ENCODE data around the gene NNAT. TPM values are rescaled to one million over a fixed set of nuclear protein-coding genes. Genes with fewer than 3 reads are reported as not detected.

Gene NNAT
- total and polyA plus RNA-seq, 5 donors from 2014 or later, result not detected

GRCh38 chr20:37526238-37526838 lies 5.3 kb downstream of the NNAT start:
- Mint-ChIP-seq H3K27ac (peak overlapping the region; percentile 98 to 100 (median 100)), H3K36me3 (peaks cover 5% of the 10 kb centered on the region), H3K9me3 (peaks cover 0 to 2% (median 0%) of the 10 kb centered on the region in 7 donors), H3K27me3 (no peaks in the 10 kb centered on the region), H3K4me1 (peaks cover 0 to 66% (median 37%) of the 10 kb centered on the region in 4 donors), H3K4me3 (peak overlapping the region; percentile 86 to 92 (median 90))
- H3K27ac ChIP-seq (ENCODE audit: insufficient read depth, low read length, poor library complexity, severe bottlenecking), result no peak overlapping the region
- DNase-seq, result peak in 1 of 3 donors; percentile 16
- H3K27me3 ChIP-seq (ENCODE audit: control insufficient read depth, insufficient read depth, low read length), result no peaks in the 10 kb centered on the region
- peaks cover 44% of the 10 kb centered on the region for H3K4me1 ChIP-seq (ENCODE audit: control insufficient read depth, insufficient read depth, low read length, poor library complexity, severe bottlenecking)
- H3K36me3 ChIP-seq (ENCODE audit: control insufficient read depth, insufficient read depth, low read length), result no peaks in the 10 kb centered on the region
- peak overlapping the region; percentile 84 for H3K4me3 ChIP-seq (ENCODE audit: low read depth, low read length)
- ATAC-seq (ENCODE audit: low read depth in 2 of 2), result no peak
- no peaks in the 10 kb centered on the region for H3K9me3 ChIP-seq (ENCODE audit: control insufficient read depth in 2 of 2, low read length in 2 of 2)

GRCh38 chr20:37526839-37527637 lies 6.0 kb downstream of the NNAT start:
- no peaks in the 10 kb centered on the region for H3K27me3 Mint-ChIP-seq
- peaks cover 5% of the 10 kb centered on the region for H3K36me3 Mint-ChIP-seq
- Histone ChIP-seq H3K27ac (ENCODE audit: insufficient read depth, low read length, poor library complexity, severe bottlenecking) (peak overlapping the region; percentile 98), H3K4me1 (ENCODE audit: control insufficient read depth, insufficient read depth, low read length, poor library complexity, severe bottlenecking) (peaks cover 44% of the 10 kb centered on the region), H3K4me3 (ENCODE audit: low read depth, low read length) (peak overlapping the region; percentile 84), H3K27me3 (ENCODE audit: control insufficient read depth, insufficient read depth, low read length) (no peaks in the 10 kb centered on the region), H3K36me3 (ENCODE audit: control insufficient read depth, insufficient read depth, low read length) (no peaks in the 10 kb centered on the region), H3K9me3 (ENCODE audit: control insufficient read depth in 2 of 2, low read length in 2 of 2) (no peaks in the 10 kb centered on the region)
- H3K9me3 Mint-ChIP-seq, result peaks cover 0 to 2% (median 0%) of the 10 kb centered on the region in 7 donors
- H3K27ac Mint-ChIP-seq, result peak overlapping the region; percentile 98 to 100 (median 100)
- peaks cover 0 to 60% (median 35%) of the 10 kb centered on the region in 4 donors for H3K4me1 Mint-ChIP-seq
- peak overlapping the region; percentile 86 to 92 (median 90) for H3K4me3 Mint-ChIP-seq
- DNase-seq, result no peak
- ATAC-seq (ENCODE audit: low read depth in 2 of 2), result no peak

GRCh38 chr20:37527638-37528445 lies 6.8 kb downstream of the NNAT start, which contains the start of gene BLCAP:
TSS of gene BLCAP (minus strand) at chr20:37527876. CDS start at chr20:37519174, 8,702 bp downstream.
- H3K4me1 Mint-ChIP-seq, result peaks cover 0 to 60% (median 35%) of the 10 kb centered on the region in 4 donors
- no peaks in the 10 kb centered on the region for H3K9me3 ChIP-seq (ENCODE audit: control insufficient read depth in 2 of 2, low read length in 2 of 2)
- peak within 1 kb of the TSS; percentile 86 to 92 (median 90) for H3K4me3 Mint-ChIP-seq
- H3K27me3 Mint-ChIP-seq, result no peaks in the 10 kb centered on the region
- ATAC-seq (ENCODE audit: low read depth in 2 of 2) (peak; percentile 89 to 91), DNase-seq (peak; percentile 91 to 97 (median 93))
- H3K9me3 Mint-ChIP-seq, result peaks cover 0 to 2% (median 0%) of the 10 kb centered on the region in 7 donors
- H3K4me3 ChIP-seq (ENCODE audit: low read depth, low read length), result peak within 1 kb of the TSS; percentile 84
- H3K4me1 ChIP-seq (ENCODE audit: control insufficient read depth, insufficient read depth, low read length, poor library complexity, severe bottlenecking), result peaks cover 44% of the 10 kb centered on the region
- H3K27me3 ChIP-seq (ENCODE audit: control insufficient read depth, insufficient read depth, low read length), result no peaks in the 10 kb centered on the region
- H3K36me3 Mint-ChIP-seq, result peaks cover 5% of the 10 kb centered on the region
- no peaks in the 10 kb centered on the region for H3K36me3 ChIP-seq (ENCODE audit: control insufficient read depth, insufficient read depth, low read length)
- H3K27ac Mint-ChIP-seq, result peak within 1 kb of the TSS; percentile 98 to 100 (median 100)
- peak within 1 kb of the TSS; percentile 98 for H3K27ac ChIP-seq (ENCODE audit: insufficient read depth, low read length, poor library complexity, severe bottlenecking)

GRCh38 chr20:37528446-37529213 lies 7.6 kb downstream of the NNAT start:
- peaks cover 42% of the 10 kb centered on the region for H3K4me1 ChIP-seq (ENCODE audit: control insufficient read depth, insufficient read depth, low read length, poor library complexity, severe bottlenecking)
- Mint-ChIP-seq H3K27ac (peak overlapping the region; percentile 2 to 100 (median 98)), H3K4me3 (peak overlapping the region; percentile 86 to 92 (median 90)), H3K27me3 (no peaks in the 10 kb centered on the region), H3K4me1 (peaks cover 0 to 52% (median 30%) of the 10 kb centered on the region in 4 donors), H3K9me3 (peaks cover 0 to 2% (median 0%) of the 10 kb centered on the region in 7 donors), H3K36me3 (no peaks in the 10 kb centered on the region)
- H3K9me3 ChIP-seq (ENCODE audit: control insufficient read depth in 2 of 2, low read length in 2 of 2), result no peaks in the 10 kb centered on the region
- no peaks in the 10 kb centered on the region for H3K27me3 ChIP-seq (ENCODE audit: control insufficient read depth, insufficient read depth, low read length)
- H3K4me3 ChIP-seq (ENCODE audit: low read depth, low read length), result peak overlapping the region; percentile 81
- H3K36me3 ChIP-seq (ENCODE audit: control insufficient read depth, insufficient read depth, low read length), result no peaks in the 10 kb centered on the region
- DNase-seq (no peak), ATAC-seq (ENCODE audit: low read depth in 2 of 2) (no peak)
- peak overlapping the region; percentile 98 for H3K27ac ChIP-seq (ENCODE audit: insufficient read depth, low read length, poor library complexity, severe bottlenecking)

- H3K36me3 ChIP-seq (ENCODE audit: control insufficient read depth, insufficient read depth, low read length), result no peaks in the 10 kb centered on the region
- no peak for ATAC-seq (ENCODE audit: low read depth in 2 of 2)
- no peaks in the 10 kb centered on the region for H3K27me3 ChIP-seq (ENCODE audit: control insufficient read depth, insufficient read depth, low read length)
- peak overlapping the region in 3 of 4 donors; percentile 72 to 91 (median 86) for H3K4me3 Mint-ChIP-seq
- no peaks in the 10 kb centered on the region for H3K36me3 Mint-ChIP-seq
- H3K9me3 ChIP-seq (ENCODE audit: control insufficient read depth in 2 of 2, low read length in 2 of 2), result no peaks in the 10 kb centered on the region
- peak overlapping the region in 2 of 3 donors; percentile 72 to 98 for H3K27ac Mint-ChIP-seq
- H3K4me1 Mint-ChIP-seq, result peaks cover 0 to 44% (median 30%) of the 10 kb centered on the region in 4 donors
- no peak for DNase-seq
- peaks cover 0 to 2% (median 0%) of the 10 kb centered on the region in 7 donors for H3K9me3 Mint-ChIP-seq
- peaks cover 3% of the 10 kb centered on the region for H3K27me3 Mint-ChIP-seq
- no peak overlapping the region for H3K27ac ChIP-seq (ENCODE audit: insufficient read depth, low read length, poor library complexity, severe bottlenecking)
- H3K4me1 ChIP-seq (ENCODE audit: control insufficient read depth, insufficient read depth, low read length, poor library complexity, severe bottlenecking), result peaks cover 35% of the 10 kb centered on the region
- no peak overlapping the region for H3K4me3 ChIP-seq (ENCODE audit: low read depth, low read length)
These were observed 8.3 kb downstream of the NNAT start for GRCh38 chr20:37529214-37529967.

- DNase-seq (no peak), ATAC-seq (ENCODE audit: low read depth in 2 of 2) (no peak)
- Histone ChIP-seq H3K27me3 (ENCODE audit: control insufficient read depth, insufficient read depth, low read length) (no peaks in the 10 kb centered on the region), H3K36me3 (ENCODE audit: control insufficient read depth, insufficient read depth, low read length) (no peaks in the 10 kb centered on the region), H3K9me3 (ENCODE audit: control insufficient read depth in 2 of 2, low read length in 2 of 2) (no peaks in the 10 kb centered on the region), H3K4me1 (ENCODE audit: control insufficient read depth, insufficient read depth, low read length, poor library complexity, severe bottlenecking) (peaks cover 29% of the 10 kb centered on the region), H3K4me3 (ENCODE audit: low read depth, low read length) (no peak overlapping the region), H3K27ac (ENCODE audit: insufficient read depth, low read length, poor library complexity, severe bottlenecking) (no peak overlapping the region)
- Mint-ChIP-seq H3K9me3 (peaks cover 0 to 2% (median 0%) of the 10 kb centered on the region in 7 donors), H3K27ac (no peak overlapping the region), H3K4me3 (peak overlapping the region in 1 of 4 donors; percentile 13), H3K4me1 (peaks cover 0 to 41% (median 27%) of the 10 kb centered on the region in 4 donors), H3K36me3 (no peaks in the 10 kb centered on the region), H3K27me3 (peaks cover 7% of the 10 kb centered on the region)
These were observed 9.0 kb downstream of the NNAT start for GRCh38 chr20:37529968-37530600.

Data from CD4-positive, CD25-positive, alpha-beta regulatory T cell (primary cell).